Astrocyte of the spinal cord (primary cell): Measurements from ENCODE around the gene CHMP3.
A peak's percentile ranks its signal among the peaks of the same experiment; 100 is the strongest.

Experiments
- DNase-seq: peaks from one replicate; pipeline ENCODE4 v3.0.0; 2011; ENCODE audit warnings: low read depth, low spot score
- H3K4me3 ChIP-seq: 2 replicates; pipeline ENCODE4 v1.5.1; 2011; ENCODE audit warnings: low read depth, mild to moderate bottlenecking, low read length, moderate library complexity
- in situ Hi-C: cut with HindIII; loops from 2 replicates; pipeline ENCODE4 v1.10.0; 2017; ENCODE audit warnings: low sequenced_read_pairs
- TF ChIP-seq, protein P1 (sequence below): IDR thresholded peaks from 2 replicates; pipeline ENCODE4 v1.5.1; 2012; ENCODE audit warnings: low read depth, mild to moderate bottlenecking, low read length, inconsistent platforms

CHMP3 gene

DNA sequence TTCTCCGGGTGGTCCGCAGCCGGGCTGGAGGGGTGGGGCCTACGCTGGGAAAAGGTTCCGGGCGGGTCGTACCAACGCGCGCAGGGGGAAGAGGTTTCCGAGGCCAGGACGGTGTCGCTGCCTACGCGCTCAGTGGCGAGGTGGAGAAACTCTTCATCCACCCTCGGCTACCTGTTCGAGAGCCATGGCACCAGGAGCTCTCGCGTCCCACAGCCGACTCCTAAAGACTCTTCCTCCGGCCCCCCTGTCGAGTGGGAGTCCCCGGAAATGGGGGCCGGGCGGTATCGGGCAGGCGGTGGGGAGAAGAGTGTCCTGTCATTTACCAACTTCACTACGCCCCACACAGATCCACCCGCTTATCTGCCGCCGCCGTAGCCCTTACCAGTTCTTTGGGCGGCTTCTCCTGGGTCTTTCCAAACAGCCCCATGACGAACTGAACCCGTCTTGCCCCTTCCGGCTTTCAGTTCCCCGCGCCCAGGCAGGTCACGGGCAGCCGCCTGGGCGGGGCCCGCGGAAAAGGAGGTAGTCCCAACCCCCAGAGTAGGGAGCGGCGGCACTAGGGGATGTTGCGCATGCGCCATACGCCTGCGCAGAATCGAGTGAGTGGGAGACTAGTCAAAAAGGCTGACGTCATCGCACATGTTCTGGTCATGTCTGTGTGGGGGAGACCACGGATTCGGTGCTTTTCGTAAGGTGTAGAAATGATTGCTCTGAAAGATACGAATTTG is at the start of gene CHMP3:
Gene CHMP3, minus strand, starts transcription at position 522 of the 728 bp plus-strand sequence. Its CDS starts 95 bp downstream, at position 427.
- in situ Hi-C loops, result no loop called here
- H3K4me3 ChIP-seq, result peak within 1 kb of the TSS; percentile 93
- DNase-seq, result peak; percentile 97
- TF ChIP-seq, protein P1, sequence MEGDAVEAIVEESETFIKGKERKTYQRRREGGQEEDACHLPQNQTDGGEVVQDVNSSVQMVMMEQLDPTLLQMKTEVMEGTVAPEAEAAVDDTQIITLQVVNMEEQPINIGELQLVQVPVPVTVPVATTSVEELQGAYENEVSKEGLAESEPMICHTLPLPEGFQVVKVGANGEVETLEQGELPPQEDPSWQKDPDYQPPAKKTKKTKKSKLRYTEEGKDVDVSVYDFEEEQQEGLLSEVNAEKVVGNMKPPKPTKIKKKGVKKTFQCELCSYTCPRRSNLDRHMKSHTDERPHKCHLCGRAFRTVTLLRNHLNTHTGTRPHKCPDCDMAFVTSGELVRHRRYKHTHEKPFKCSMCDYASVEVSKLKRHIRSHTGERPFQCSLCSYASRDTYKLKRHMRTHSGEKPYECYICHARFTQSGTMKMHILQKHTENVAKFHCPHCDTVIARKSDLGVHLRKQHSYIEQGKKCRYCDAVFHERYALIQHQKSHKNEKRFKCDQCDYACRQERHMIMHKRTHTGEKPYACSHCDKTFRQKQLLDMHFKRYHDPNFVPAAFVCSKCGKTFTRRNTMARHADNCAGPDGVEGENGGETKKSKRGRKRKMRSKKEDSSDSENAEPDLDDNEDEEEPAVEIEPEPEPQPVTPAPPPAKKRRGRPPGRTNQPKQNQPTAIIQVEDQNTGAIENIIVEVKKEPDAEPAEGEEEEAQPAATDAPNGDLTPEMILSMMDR, result no peak

DNA sequence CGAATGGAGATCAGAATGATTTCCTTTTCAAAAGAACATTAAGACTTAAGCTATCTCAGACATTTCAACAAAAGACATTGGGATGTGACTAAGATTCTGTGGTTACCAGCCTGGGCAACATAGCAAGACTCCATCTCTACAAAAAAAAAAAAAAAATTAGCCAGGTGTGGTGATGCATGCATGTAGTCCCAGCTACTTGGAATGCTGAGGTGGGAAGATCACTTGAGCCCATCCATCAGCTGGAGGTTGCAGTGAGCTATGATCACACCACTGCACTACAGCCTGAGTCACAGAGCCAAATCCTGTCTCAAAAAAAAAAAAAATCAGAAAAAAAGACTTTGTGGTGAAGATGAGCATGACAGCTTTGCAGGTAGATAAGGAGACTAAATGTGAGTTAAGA is 47.6 kb upstream of the CHMP3 start:
- DNase-seq, result no peak

DNA sequence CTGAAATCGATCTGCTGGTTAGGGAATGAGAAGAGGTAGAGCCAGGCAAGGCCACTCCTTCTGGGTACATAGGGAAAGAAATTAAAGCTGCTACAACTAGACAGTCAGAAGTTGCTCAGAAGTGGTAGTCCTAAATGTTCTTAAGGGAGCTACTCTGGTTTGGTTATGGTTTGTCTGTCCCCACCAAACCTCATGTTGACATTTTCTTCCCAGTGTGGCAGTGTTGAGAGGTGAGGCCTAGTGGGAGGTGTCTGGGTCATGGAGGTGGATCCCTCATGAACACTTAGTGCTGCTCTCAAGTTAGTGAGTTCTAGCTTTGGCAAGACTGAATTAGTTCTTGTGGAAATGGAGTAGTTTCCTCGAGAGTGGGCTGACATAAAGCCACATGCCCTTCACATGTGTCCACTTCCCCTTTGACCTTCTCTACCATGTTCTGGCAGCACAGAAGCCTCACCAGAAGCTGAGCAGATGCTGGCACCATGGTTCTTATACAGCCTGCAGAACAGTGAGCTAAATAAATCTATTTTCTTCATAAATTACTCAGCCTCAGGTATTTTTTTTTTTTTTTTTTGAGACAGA is 45.7 kb upstream of the CHMP3 start:
- TF ChIP-seq, protein P1, result no peak
- H3K4me3 ChIP-seq, result no peak overlapping the region
- no peak for DNase-seq
- in situ Hi-C loops, result no loop called here

More for the DNA sequence above, 47.6 kb upstream of the CHMP3 start:
- no peak overlapping the region for H3K4me3 ChIP-seq
- in situ Hi-C loops, result no loop called here
- TF ChIP-seq, protein P1, result no peak

DNA sequence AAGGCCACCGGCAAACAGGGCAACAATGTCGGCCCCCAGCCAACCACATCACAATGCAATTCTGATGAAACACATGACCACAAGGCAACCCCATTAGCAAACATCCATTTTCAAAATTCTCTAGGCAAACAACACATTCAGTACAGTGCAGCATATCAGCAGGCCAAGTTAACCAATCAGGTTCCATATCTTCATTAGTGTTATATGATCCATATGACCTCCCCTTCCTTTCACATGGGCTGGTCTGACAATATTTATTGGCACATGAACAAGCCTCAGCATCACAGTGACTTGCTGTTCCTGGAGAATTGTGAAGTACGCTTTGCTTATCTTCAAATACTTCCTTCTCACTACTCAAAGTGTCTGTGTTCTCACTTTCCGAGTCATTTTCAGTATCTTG is 40.7 kb upstream of the CHMP3 start:
- no peak for DNase-seq
- in situ Hi-C loops, result no loop called here

DNA sequence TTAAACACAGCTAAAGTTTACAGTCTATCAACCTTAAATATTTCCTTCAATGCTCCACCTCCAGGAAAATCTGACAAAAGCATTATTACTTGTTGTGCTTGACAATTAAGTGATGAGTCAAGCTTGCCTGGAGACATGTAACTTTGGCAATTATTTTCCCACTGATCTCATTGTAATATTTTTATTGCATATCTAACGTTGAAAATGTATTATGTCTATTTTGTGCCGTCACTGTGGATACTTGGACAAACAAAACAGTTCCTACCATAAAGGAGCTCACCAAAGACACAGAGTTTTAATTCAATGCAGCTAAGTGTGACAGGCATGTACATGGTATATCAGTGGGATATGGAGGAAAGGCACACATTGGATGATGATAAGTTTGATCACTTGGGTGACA is 35.7 kb upstream of the CHMP3 start:
- DNase-seq, result no peak
- in situ Hi-C loops, result no loop called here
- H3K4me3 ChIP-seq, result no peak overlapping the region
- TF ChIP-seq, protein P1, result no peak

More for the DNA sequence above, 40.7 kb upstream of the CHMP3 start:
- TF ChIP-seq, protein P1, result no peak
- no peak overlapping the region for H3K4me3 ChIP-seq

DNA sequence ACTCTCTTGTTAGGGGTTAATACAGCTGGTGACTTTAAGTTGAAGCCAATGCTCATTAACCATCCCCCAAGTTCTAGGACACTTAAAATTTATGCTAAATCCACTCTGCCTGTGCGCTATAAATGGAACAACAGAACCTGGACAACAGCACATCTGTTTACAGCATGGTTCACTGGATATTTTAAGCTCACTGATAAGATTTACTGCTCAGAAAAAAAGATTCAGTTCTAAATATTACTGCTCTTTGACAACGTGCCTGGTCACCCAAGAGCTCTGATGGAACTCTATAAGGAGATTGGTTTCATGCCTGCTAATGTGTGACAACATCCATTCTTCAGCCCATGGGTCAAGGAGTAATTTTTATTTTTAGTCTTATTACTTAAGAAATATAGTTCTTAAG is 32.9 kb upstream of the CHMP3 start:
- in situ Hi-C loops, result no loop called here
- DNase-seq, result no peak
- TF ChIP-seq, protein P1, result no peak
- H3K4me3 ChIP-seq, result no peak overlapping the region
